Chondrocyte (in vitro differentiated cells): ENCODE measurements around the gene S100A13. TPM values are rescaled to one million over a fixed set of nuclear protein-coding genes. Genes with fewer than 3 reads are reported as not detected.
"Not testable (repeated sequence)": the region's sequence is repeated elsewhere in the genome, so short reads cannot be mapped to it uniquely, and the experiment has no call there.

Source experiments
- DNase-seq: peaks from one replicate; pipeline ENCODE4 v3.0.0; 2021; ENCODE audit warnings: mixed read lengths, low spot score
- H3K27ac Mint-ChIP-seq: one replicate; pipeline ENCODE4 v1.8.0; 2021; ENCODE audit warnings: mild to moderate bottlenecking, moderate library complexity, mixed read lengths; ENCODE audit not compliant: unreplicated experiment
- H3K27me3 Mint-ChIP-seq: 2 replicates; pipeline ENCODE4 v1.8.0; 2021; ENCODE audit warnings: low read depth, mixed read lengths
- H3K36me3 Mint-ChIP-seq: 2 replicates; pipeline ENCODE4 v1.8.0; 2021; ENCODE audit warnings: low read depth, mixed read lengths
- H3K4me1 Mint-ChIP-seq: 2 replicates; pipeline ENCODE4 v1.8.0; 2021; ENCODE audit warnings: low read depth, mild to moderate bottlenecking, mixed read lengths
- H3K4me3 Mint-ChIP-seq: one replicate; pipeline ENCODE4 v1.8.0; 2021; ENCODE audit warnings: mild to moderate bottlenecking, moderate library complexity, mixed read lengths; ENCODE audit not compliant: unreplicated experiment
- H3K9me3 Mint-ChIP-seq: 2 replicates; pipeline ENCODE4 v1.8.0; 2021; ENCODE audit warnings: low read depth, mixed read lengths
- total RNA-seq: library from RNA; stranded (reverse); gene quantifications from 3 replicates; pipeline ENCODE4 v1.2.1, GENCODE V29; 2021
- TF ChIP-seq, protein P1 (sequence below): fragments of 200-600 bp; sonication (generic); IDR thresholded peaks from 2 replicates; pipeline ENCODE4 v1.5.0; 2021; ENCODE audit warnings: antibody characterized with exemption, mild to moderate bottlenecking, moderate library complexity

The S100A13 gene
- total RNA-seq, 1 donor from 2014 or later: 113 TPM

DNA sequence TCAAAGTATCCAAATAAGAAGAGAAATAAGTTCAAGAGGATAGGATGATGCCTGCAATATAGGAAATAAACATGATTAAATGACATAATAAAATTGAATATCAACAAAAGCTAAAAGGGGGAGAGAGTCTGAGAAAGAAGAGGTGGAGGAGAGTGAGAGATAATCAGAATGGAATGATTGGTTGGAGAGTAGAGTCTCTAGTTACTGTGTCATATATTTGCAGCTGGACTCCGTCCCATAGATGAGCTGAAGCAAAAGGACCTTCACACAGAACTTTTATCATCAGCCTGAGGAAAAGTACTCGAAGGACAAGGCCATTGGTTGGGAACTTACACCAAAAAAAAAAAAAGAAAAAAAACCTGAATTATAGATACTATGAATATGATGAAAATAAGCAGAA is 38.8 kb downstream of the S100A13 start:
- TF ChIP-seq, protein P1, sequence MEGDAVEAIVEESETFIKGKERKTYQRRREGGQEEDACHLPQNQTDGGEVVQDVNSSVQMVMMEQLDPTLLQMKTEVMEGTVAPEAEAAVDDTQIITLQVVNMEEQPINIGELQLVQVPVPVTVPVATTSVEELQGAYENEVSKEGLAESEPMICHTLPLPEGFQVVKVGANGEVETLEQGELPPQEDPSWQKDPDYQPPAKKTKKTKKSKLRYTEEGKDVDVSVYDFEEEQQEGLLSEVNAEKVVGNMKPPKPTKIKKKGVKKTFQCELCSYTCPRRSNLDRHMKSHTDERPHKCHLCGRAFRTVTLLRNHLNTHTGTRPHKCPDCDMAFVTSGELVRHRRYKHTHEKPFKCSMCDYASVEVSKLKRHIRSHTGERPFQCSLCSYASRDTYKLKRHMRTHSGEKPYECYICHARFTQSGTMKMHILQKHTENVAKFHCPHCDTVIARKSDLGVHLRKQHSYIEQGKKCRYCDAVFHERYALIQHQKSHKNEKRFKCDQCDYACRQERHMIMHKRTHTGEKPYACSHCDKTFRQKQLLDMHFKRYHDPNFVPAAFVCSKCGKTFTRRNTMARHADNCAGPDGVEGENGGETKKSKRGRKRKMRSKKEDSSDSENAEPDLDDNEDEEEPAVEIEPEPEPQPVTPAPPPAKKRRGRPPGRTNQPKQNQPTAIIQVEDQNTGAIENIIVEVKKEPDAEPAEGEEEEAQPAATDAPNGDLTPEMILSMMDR: no peak
- DNase-seq: no peak
- Mint-ChIP-seq H3K36me3 (no peaks in the 10 kb centered on the region), H3K4me3 (no peak overlapping the region), H3K27me3 (no peaks in the 10 kb centered on the region), H3K4me1 (peaks cover 11% of the 10 kb centered on the region), H3K27ac (no peak overlapping the region), H3K9me3 (no peaks in the 10 kb centered on the region)

DNA sequence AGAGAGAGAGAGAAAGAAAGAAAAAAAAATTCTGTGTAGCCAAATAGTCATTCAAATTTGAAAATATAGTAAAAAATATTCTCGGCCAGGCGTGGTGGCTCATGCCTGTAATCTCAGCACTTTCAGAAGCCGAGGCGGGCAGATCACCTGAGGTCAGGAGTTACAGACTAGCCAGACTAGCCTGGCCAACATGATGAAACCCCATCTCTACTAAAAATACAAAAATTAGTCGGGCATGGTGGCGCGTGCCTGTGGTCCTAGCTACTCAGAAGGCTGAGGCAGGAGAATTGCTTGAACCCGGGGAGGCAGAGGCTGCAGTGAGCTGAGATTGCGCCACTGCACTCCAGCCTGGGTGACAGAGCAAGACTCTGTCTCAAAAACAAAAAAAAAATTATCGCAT is 39.3 kb downstream of the S100A13 start:
- H3K27ac Mint-ChIP-seq, H3K27me3 Mint-ChIP-seq, DNase-seq, H3K36me3 Mint-ChIP-seq, H3K9me3 Mint-ChIP-seq, H3K4me3 Mint-ChIP-seq: not testable (repeated sequence)
- peaks cover 11% of the 10 kb centered on the region for H3K4me1 Mint-ChIP-seq

DNA sequence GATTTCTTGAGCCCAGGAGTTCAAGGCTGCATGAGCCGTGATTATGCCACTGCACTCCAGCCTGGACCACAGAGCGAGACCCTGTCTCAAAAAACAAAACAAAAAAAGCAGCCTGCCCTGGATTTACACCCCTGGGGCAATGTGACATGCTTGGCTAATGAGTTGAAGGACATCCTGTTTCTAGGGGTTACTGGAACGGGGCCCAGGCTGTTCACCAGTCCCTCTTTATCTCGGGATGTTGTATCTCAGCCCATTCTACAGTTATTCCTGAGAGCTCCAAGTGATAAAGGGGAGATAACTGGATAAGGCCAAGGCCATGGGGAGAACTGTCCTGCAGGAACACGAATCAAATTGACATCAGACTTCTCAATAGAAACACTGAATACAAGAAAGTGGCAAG is 40.0 kb downstream of the S100A13 start:
- H3K27me3 Mint-ChIP-seq: no peaks in the 10 kb centered on the region
- no peaks in the 10 kb centered on the region for H3K9me3 Mint-ChIP-seq
- H3K36me3 Mint-ChIP-seq: no peaks in the 10 kb centered on the region
- TF ChIP-seq, protein P1: no peak
- H3K4me1 Mint-ChIP-seq: peaks cover 11% of the 10 kb centered on the region
- H3K27ac Mint-ChIP-seq: no peak overlapping the region
- no peak overlapping the region for H3K4me3 Mint-ChIP-seq
- no peak for DNase-seq

DNA sequence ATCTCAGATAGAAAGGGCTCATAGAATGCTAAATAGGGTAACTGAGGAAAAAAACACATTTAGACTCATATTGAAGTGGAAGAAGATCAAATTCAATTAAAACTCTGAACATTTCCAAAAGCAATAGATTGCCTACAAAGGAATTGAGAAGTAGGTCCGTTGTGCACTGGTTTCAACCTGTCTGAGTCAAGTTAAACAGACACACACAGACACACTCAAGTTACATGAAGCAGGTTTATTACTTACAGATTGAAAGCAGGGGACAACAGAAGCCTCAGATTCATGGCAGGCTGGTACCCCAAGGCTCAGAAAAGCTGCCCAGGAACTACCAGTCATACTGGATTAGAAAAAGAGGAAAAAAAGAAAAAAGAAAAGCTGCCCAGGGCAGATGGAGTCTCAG is 41.0 kb downstream of the S100A13 start:
- TF ChIP-seq, protein P1: no peak
- no peaks in the 10 kb centered on the region for H3K27me3 Mint-ChIP-seq

DNA sequence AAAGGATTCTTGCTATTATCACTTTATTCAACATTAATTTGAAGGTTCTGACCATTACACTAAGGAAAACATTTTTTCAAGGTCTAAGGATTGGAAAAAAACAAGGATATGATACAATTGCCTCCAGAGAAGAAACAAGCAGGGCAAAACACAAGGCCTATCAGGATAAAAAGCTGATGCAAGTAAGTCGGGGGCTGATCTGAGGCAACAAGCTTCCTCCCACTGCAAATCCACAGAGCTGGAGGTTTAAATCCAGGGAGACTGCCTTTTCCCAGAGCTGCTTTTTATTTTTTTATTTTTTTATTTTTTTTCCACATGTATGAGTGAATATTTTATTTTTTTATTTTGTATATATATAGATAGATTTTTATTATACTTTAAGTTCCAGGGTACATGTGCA is 42.3 kb downstream of the S100A13 start:
- no peak for DNase-seq
- Mint-ChIP-seq H3K4me3 (no peak overlapping the region), H3K27me3 (no peaks in the 10 kb centered on the region), H3K9me3 (no peaks in the 10 kb centered on the region), H3K4me1 (peaks cover 11% of the 10 kb centered on the region), H3K36me3 (no peaks in the 10 kb centered on the region), H3K27ac (no peak overlapping the region)
- TF ChIP-seq, protein P1: no peak

More for the DNA sequence above, 41.0 kb downstream of the S100A13 start:
- Mint-ChIP-seq H3K4me3 (no peak overlapping the region), H3K27ac (peak overlapping the region; percentile 33), H3K4me1 (peaks cover 11% of the 10 kb centered on the region), H3K9me3 (no peaks in the 10 kb centered on the region), H3K36me3 (no peaks in the 10 kb centered on the region)
- no peak for DNase-seq

DNA sequence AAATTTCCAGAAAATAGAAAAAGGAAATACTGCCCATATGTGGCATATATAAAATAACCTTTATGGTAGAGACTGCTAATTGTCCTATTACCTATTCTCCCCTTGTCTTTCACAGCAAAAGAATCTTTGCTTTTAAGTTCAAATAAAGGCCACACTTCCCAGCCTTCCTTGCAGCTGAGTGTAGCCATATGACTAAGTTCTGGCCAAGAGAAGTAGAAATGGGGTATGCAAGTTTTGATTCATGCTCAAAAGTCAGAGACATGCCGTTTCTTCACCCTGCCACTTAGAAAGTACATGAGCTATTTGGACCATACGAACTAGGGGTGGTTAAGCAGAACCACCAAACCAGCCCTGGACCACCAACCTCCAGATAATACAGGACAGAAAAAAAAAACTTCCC is 43.3 kb downstream of the S100A13 start:
- H3K27me3 Mint-ChIP-seq: no peaks in the 10 kb centered on the region
- no peaks in the 10 kb centered on the region for H3K9me3 Mint-ChIP-seq
- TF ChIP-seq, protein P1: no peak
- H3K36me3 Mint-ChIP-seq: no peaks in the 10 kb centered on the region
- H3K4me3 Mint-ChIP-seq: no peak overlapping the region
- peaks cover 11% of the 10 kb centered on the region for H3K4me1 Mint-ChIP-seq
- no peak overlapping the region for H3K27ac Mint-ChIP-seq
- no peak for DNase-seq

DNA sequence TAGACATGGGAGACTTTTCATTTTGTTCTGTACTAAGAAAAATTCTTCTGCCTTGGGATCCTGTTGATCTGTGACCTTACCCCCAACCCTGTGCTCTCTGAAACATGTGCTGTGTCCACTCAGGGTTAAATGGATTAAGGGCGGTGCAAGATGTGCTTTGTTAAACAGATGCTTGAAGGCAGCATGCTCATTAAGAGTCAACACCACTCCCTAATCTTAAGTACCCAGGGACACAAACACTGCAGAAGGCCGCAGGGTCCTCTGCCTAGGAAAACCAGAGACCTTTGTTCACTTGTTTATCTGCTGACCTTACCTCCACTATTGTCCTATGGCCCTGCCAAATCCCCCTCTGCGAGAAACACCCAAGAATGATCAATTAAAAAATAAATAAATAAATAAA is 43.8 kb downstream of the S100A13 start:
- DNase-seq, H3K4me3 Mint-ChIP-seq, H3K27ac Mint-ChIP-seq, H3K36me3 Mint-ChIP-seq, H3K27me3 Mint-ChIP-seq, H3K9me3 Mint-ChIP-seq: not testable (repeated sequence)
- peaks cover 15% of the 10 kb centered on the region for H3K4me1 Mint-ChIP-seq

DNA sequence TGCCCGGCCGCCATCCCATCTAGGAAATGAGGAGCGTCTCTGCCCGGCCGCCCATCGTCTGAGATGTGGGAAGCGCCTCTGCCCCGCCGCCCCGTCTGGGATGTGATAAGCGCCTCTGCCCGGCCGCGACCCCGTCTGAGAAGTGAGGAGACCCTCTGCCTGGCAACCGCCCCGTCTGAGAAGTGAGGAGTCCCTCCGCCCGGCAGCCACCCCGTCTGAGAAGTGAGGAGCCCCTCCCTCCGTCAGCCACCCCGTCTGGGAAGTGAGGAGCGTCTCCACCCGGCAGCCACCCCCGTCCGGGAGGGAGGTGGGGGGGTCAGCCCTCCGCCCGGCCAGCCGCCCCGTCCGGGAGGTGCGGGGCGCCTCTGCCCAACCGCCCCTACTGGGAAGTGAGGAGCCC is 44.5 kb downstream of the S100A13 start:
- not testable (repeated sequence) for H3K36me3 Mint-ChIP-seq, H3K9me3 Mint-ChIP-seq, H3K4me3 Mint-ChIP-seq, H3K27ac Mint-ChIP-seq, H3K27me3 Mint-ChIP-seq, DNase-seq
- peaks cover 21% of the 10 kb centered on the region for H3K4me1 Mint-ChIP-seq
